IPS DF 4.7 (cell line): Measurements from ENCODE around the gene AMBP.
"Not testable (repeated sequence)": the region's sequence is repeated elsewhere in the genome, so short reads cannot be mapped to it uniquely, and the experiment has no call there.

Source experiments
- DNase-seq: peaks from one replicate; pipeline ENCODE4 v3.0.0-alpha.2; 2013; ENCODE audit warnings: low spot score; ENCODE audit errors: extremely low read depth

The AMBP gene

GRCh38 chr9:114092336-114092735 lies 14.2 kb upstream of the AMBP start:
- DNase-seq = no peak

GRCh38 chr9:114091711-114092110 lies 13.6 kb upstream of the AMBP start:
- DNase-seq = no peak

- DNase-seq = no peak
Measured at GRCh38 chr9:114090798-114091197, 12.7 kb upstream of the AMBP start.

- no peak for DNase-seq
Measured at GRCh38 chr9:114089206-114089840, 11.2 kb upstream of the AMBP start.

GRCh38 chr9:114088571-114089170 lies 10.6 kb upstream of the AMBP start:
- DNase-seq = no peak

GRCh38 chr9:114087721-114088120 lies 9.6 kb upstream of the AMBP start:
- no peak for DNase-seq

GRCh38 chr9:114086607-114087006 lies 8.5 kb upstream of the AMBP start:
- no peak for DNase-seq

GRCh38 chr9:114086009-114086408 lies 7.9 kb upstream of the AMBP start:
- no peak for DNase-seq

GRCh38 chr9:114085387-114085789 lies 7.3 kb upstream of the AMBP start:
- DNase-seq = no peak

- DNase-seq = no peak
Measured at GRCh38 chr9:114084282-114085073, 6.4 kb upstream of the AMBP start.

GRCh38 chr9:114083666-114084065 lies 5.6 kb upstream of the AMBP start:
- DNase-seq = no peak

- not testable (repeated sequence) for DNase-seq
Measured at GRCh38 chr9:114082763-114083412, 4.8 kb upstream of the AMBP start.

GRCh38 chr9:114082017-114082762 lies 4.1 kb upstream of the AMBP start:
- peak; percentile 82 for DNase-seq

- no peak for DNase-seq
Measured at GRCh38 chr9:114081441-114082016, 3.4 kb upstream of the AMBP start.

- DNase-seq = no peak
Measured at GRCh38 chr9:114080773-114081440, 2.8 kb upstream of the AMBP start.

GRCh38 chr9:114080195-114080772 lies 2.2 kb upstream of the AMBP start:
- no peak for DNase-seq

- no peak for DNase-seq
Measured at GRCh38 chr9:114078781-114079156, 669 bp upstream of the AMBP start.

- DNase-seq = no peak
Measured at GRCh38 chr9:114077162-114077837, 800 bp downstream of the AMBP start.
